WTC11 (cell line): ENCODE results near the gene APOBEC3H. TPM values are rescaled to one million over a fixed set of nuclear protein-coding genes. Genes with fewer than 3 reads are reported as not detected.

Experiments used
- ATAC-seq: fragments of 200-7000 bp; cut with Tn5 transposase; 2 replicates; pipeline ENCODE4 v1.10.0; 2021; ENCODE audit warnings: mild to moderate bottlenecking, moderate library complexity
- CTCF ChIA-PET: fragments of 300-600 bp; sonication (Branson Sonifier 250); formaldehyde crosslinking; loops from one replicate; lab custom pipeline; 2021; ENCODE audit warnings: antibody characterized with exemption; lab: Charles Lee
- POLR2A ChIA-PET: fragments of 350-600 bp; sonication (Branson Sonifier 250); formaldehyde crosslinking; loops from one replicate; lab custom pipeline; 2021; ENCODE audit warnings: antibody characterized with exemption; lab: Charles Lee
- DNase-seq: peaks from one replicate; pipeline ENCODE4 v3.0.0; 2021; ENCODE audit warnings: low spot score
- H3K27ac Mint-ChIP-seq: 2 replicates; pipeline ENCODE4 v1.8.0; 2021; ENCODE audit warnings: mixed read lengths
- H3K27me3 Mint-ChIP-seq: 2 replicates; pipeline ENCODE4 v1.8.0; 2021; ENCODE audit warnings: low read depth, mild to moderate bottlenecking, moderate library complexity, mixed read lengths
- H3K36me3 Mint-ChIP-seq: 2 replicates; pipeline ENCODE4 v1.8.0; 2021; ENCODE audit warnings: mixed read lengths
- H3K4me1 Mint-ChIP-seq: 2 replicates; pipeline ENCODE4 v1.8.0; 2022; ENCODE audit warnings: mixed read lengths
- H3K4me3 Mint-ChIP-seq: 2 replicates; pipeline ENCODE4 v1.8.0; 2021; ENCODE audit warnings: mild to moderate bottlenecking, moderate library complexity, mixed read lengths
- H3K9me3 Mint-ChIP-seq: 2 replicates; pipeline ENCODE4 v1.8.0; 2021; ENCODE audit warnings: mixed read lengths
- ATF2 ChIP-seq: sonication (generic); formaldehyde crosslinking; IDR thresholded peaks from 2 replicates; pipeline ENCODE4 v1.8.1; 2022; ENCODE audit warnings: low read depth, missing genetic modification reagents, borderline replicate concordance
- FOXP1 ChIP-seq: sonication (generic); formaldehyde crosslinking; IDR thresholded peaks from 2 replicates; pipeline ENCODE4 v1.8.0; 2022; ENCODE audit warnings: missing genetic modification reagents, mild to moderate bottlenecking, moderate library complexity, borderline replicate concordance
- GRHL2 ChIP-seq: fragments of 250-450 bp; sonication (Bioruptor Pico); IDR thresholded peaks from 2 replicates; pipeline ENCODE4 v1.8.0; 2022; ENCODE audit warnings: mild to moderate bottlenecking, moderate library complexity; ENCODE audit not compliant: insufficient replicate concordance, severe bottlenecking
- JUN ChIP-seq: sonication (generic); formaldehyde crosslinking; IDR thresholded peaks from 2 replicates; pipeline ENCODE4 v1.8.0; 2023; ENCODE audit warnings: mild to moderate bottlenecking, missing genetic modification reagents
- TEAD1 ChIP-seq: sonication (generic); formaldehyde crosslinking; IDR thresholded peaks from 2 replicates; pipeline ENCODE4 v1.8.0; 2022; ENCODE audit warnings: mild to moderate bottlenecking, missing genetic modification reagents
- ZMAT4 ChIP-seq: fragments of 250-450 bp; sonication (Bioruptor Pico); IDR thresholded peaks from 2 replicates; pipeline ENCODE4 v1.9.0; 2021; ENCODE audit warnings: mild to moderate bottlenecking
- ZNF121 ChIP-seq: sonication (generic); formaldehyde crosslinking; IDR thresholded peaks from 2 replicates; pipeline ENCODE4 v1.8.0; 2023; ENCODE audit warnings: missing genetic modification reagents
- ZNF396 ChIP-seq: fragments of 250-450 bp; sonication (Bioruptor Pico); IDR thresholded peaks from 2 replicates; pipeline ENCODE4 v1.8.0; 2021; ENCODE audit warnings: mild to moderate bottlenecking, moderate library complexity, borderline replicate concordance
- ZNF512 ChIP-seq: sonication (generic); formaldehyde crosslinking; IDR thresholded peaks from 2 replicates; pipeline ENCODE4 v1.8.1; 2022; ENCODE audit warnings: missing genetic modification reagents, borderline replicate concordance
- total RNA-seq: library from RNA; stranded (reverse); gene quantifications from 3 replicates; pipeline ENCODE4 v1.2.3, GENCODE V29; 2021
- TF ChIP-seq, protein P1 (sequence below): sonication (generic); formaldehyde crosslinking; IDR thresholded peaks from 2 replicates; pipeline ENCODE4 v1.8.1; 2023; ENCODE audit warnings: mild to moderate bottlenecking, moderate library complexity, missing genetic modification reagents

Gene APOBEC3H
- total RNA-seq, 1 experiment from 2014 or later: 0.42 TPM

- DNase-seq: no peak
- no peak overlapping the region for H3K4me3 Mint-ChIP-seq
- no peaks in the 10 kb centered on the region; the same call in 1 of the 2 replicates for H3K27me3 Mint-ChIP-seq
- H3K36me3 Mint-ChIP-seq: no peaks in the 10 kb centered on the region
- H3K9me3 Mint-ChIP-seq: no peaks in the 10 kb centered on the region
- H3K4me1 Mint-ChIP-seq: peaks cover 27% of the 10 kb centered on the region
- TF ChIP-seq ZNF396 (CRISPR knock-in tag) (no peak), FOXP1 (0 out of 2 replicates have a peak, but pooled peaks have one; percentile 41)
- TF ChIP-seq, all 79 proteins: peak for 1
- H3K27ac Mint-ChIP-seq: no peak overlapping the region
- POLR2A ChIA-PET: interaction anchor here (1.1 kb wide), 1 partner anchor 176 kb away, joined by 4 read pairs; no protein-coding TSS in a partner anchor
- CTCF ChIA-PET: interaction anchor here (2.4 to 4.4 kb wide), 3 partner anchors 19 to 263 kb away, joined by 17 to 49 read pairs (median 25); partner anchors contain the start of gene CBX7
- ATAC-seq: no peak
These were observed 36.0 kb downstream of the APOBEC3H start for GRCh38 chr22:39132871-39133524.

DNA sequence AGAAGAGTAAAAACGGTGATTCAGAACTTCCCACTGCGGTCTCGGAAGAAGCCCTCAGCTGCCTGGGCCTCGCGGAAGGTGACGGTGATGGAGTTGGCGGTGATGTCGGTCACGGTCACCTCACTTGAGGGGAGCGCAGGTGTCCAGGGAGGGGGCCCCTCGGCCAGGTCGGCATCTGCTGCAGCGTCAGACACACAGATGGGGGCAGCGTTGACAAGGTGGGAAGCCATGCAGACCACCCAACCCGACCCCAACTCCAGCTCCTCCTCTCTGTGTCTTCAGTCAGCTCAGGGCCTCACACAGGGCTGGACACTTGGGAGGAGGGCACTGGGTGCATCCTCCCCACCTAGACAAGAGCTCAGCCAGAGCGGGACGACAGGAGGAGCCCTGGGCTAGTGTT is 36.8 kb downstream of the APOBEC3H start:
- no peaks in the 10 kb centered on the region; the same call in 1 of the 2 replicates for H3K27me3 Mint-ChIP-seq
- H3K9me3 Mint-ChIP-seq: no peaks in the 10 kb centered on the region
- peaks cover 31% of the 10 kb centered on the region for H3K4me1 Mint-ChIP-seq
- H3K27ac Mint-ChIP-seq: no peak overlapping the region
- DNase-seq: no peak
- no peak for TF ChIP-seq GRHL2 (CRISPR knock-in tag)
- no peak for TF ChIP-seq ZNF512 (CRISPR knock-in tag)
- no peak for TF ChIP-seq JUN (CRISPR knock-in tag)
- TF ChIP-seq TEAD1 (CRISPR knock-in tag): no peak
- no peak for TF ChIP-seq ZNF121 (CRISPR knock-in tag)
- TF ChIP-seq, protein P1, sequence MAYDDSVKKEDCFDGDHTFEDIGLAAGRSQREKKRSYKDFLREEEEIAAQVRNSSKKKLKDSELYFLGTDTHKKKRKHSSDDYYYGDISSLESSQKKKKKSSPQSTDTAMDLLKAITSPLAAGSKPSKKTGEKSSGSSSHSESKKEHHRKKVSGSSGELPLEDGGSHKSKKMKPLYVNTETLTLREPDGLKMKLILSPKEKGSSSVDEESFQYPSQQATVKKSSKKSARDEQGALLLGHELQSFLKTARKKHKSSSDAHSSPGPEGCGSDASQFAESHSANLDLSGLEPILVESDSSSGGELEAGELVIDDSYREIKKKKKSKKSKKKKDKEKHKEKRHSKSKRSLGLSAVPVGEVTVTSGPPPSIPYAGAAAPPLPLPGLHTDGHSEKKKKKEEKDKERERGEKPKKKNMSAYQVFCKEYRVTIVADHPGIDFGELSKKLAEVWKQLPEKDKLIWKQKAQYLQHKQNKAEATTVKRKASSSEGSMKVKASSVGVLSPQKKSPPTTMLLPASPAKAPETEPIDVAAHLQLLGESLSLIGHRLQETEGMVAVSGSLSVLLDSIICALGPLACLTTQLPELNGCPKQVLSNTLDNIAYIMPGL (CRISPR knock-in tag): no peak
- TF ChIP-seq ATF2 (CRISPR knock-in tag): no peak
- no peak for ATAC-seq
- no peak overlapping the region for H3K4me3 Mint-ChIP-seq
- ChIA-PET POLR2A (interaction anchor here (1.1 kb wide), 1 partner anchor 175 kb away, joined by 4 read pairs; no protein-coding TSS in a partner anchor), CTCF (interaction anchor here (1.3 to 4.4 kb wide), 10 partner anchors 10 to 264 kb away, joined by 3 to 54 read pairs (median 22); partner anchors contain the start of gene CBX7)
- no peaks in the 10 kb centered on the region for H3K36me3 Mint-ChIP-seq

GRCh38 chr22:39134366-39135091 is 37.5 kb downstream of the APOBEC3H start:
- H3K36me3 Mint-ChIP-seq: no peaks in the 10 kb centered on the region
- CTCF ChIA-PET: interaction anchor here (0.7 to 4.4 kb wide), 36 partner anchors 8 to 380 kb away, joined by 3 to 54 read pairs (median 6); partner anchors contain the start of genes CBX7 and RPL3
- TF ChIP-seq ZNF396 (CRISPR knock-in tag): no peak
- no peak for TF ChIP-seq ZNF121 (CRISPR knock-in tag)
- TF ChIP-seq ZMAT4: no peak
- TF ChIP-seq, all 79 proteins: peak for 0
- POLR2A ChIA-PET: no interaction called here
- no peaks in the 10 kb centered on the region for H3K9me3 Mint-ChIP-seq
- DNase-seq (no peak), ATAC-seq (no peak)
- no peaks in the 10 kb centered on the region; the same call in 1 of the 2 replicates for H3K27me3 Mint-ChIP-seq
- H3K27ac Mint-ChIP-seq: peak overlapping the region; percentile 79
- peaks cover 31% of the 10 kb centered on the region for H3K4me1 Mint-ChIP-seq
- H3K4me3 Mint-ChIP-seq: no peak overlapping the region
